ENCODE data around the gene SNCAIP. TPM values are rescaled to one million over a fixed set of nuclear protein-coding genes. Genes with fewer than 3 reads are reported as not detected.
"Not testable (repeated sequence)": the region's sequence is repeated elsewhere in the genome, so short reads cannot be mapped to it uniquely, and the experiment has no call there.

The SNCAIP gene
- total RNA-seq, 1 experiment from 2014 or later, result not detected

DNA sequence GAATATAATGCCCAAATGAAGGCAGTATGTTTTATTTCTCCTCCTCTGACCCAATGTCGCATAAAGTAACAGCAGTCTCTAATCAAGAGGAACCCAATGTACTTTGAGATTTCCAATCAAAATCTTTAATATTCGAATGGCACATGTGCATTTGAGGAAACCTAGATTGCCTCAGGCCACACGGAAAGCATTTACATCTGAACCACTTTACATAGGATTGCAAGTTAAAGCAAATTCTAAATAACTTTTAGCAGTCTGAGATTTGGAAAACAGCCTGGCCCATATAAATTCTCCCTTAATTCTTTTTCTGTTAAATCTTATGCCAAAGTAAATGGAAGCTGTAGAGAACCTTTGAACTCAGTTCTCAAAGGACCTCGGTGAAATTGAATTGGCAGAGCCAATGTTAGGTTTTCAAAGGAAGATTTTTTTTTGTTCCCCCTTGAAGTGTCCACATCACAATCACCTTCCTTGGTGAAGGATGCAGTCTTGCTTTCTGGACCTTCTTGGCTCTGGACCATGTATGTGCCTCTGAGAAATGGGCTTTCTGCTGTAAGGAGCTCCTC, 57.3 kb downstream of the SNCAIP start:
- no peak for DNase-seq
- Histone ChIP-seq H4K20me1 (ENCODE audit: insufficient read depth, low read depth, low read length) (no peaks in the 10 kb centered on the region), H3K4me1 (ENCODE audit: low read length) (no peaks in the 10 kb centered on the region), H3K36me3 (ENCODE audit: insufficient read depth, low read length) (no peaks in the 10 kb centered on the region), H2AFZ (ENCODE audit: low read length) (no peak overlapping the region), H3K79me2 (ENCODE audit: low read length) (no peaks in the 10 kb centered on the region), H3K9me3 (ENCODE audit: low read length) (no peaks in the 10 kb centered on the region), H3K4me3 (ENCODE audit: low read length) (no peak overlapping the region), H3K27me3 (ENCODE audit: low read length) (no peaks in the 10 kb centered on the region), H3K9me2 (replicated peaks; ENCODE audit: insufficient read depth, low read length) (no peaks in the 10 kb centered on the region), H3K4me2 (ENCODE audit: low read depth, low read length, poor library complexity, severe bottlenecking) (no peak overlapping the region), H3K27ac (ENCODE audit: low read length) (no peak overlapping the region), H3K9ac (ENCODE audit: low read length) (no peak overlapping the region)

- Histone ChIP-seq H3K27ac (ENCODE audit: low read length) (no peak overlapping the region), H3K9ac (ENCODE audit: low read length) (no peak overlapping the region), H3K4me1 (ENCODE audit: low read length) (no peaks in the 10 kb centered on the region), H3K79me2 (ENCODE audit: low read length) (no peaks in the 10 kb centered on the region), H4K20me1 (ENCODE audit: insufficient read depth, low read depth, low read length) (no peaks in the 10 kb centered on the region), H3K4me2 (ENCODE audit: low read depth, low read length, poor library complexity, severe bottlenecking) (no peak overlapping the region), H3K9me2 (replicated peaks; ENCODE audit: insufficient read depth, low read length) (no peaks in the 10 kb centered on the region), H3K4me3 (ENCODE audit: low read length) (no peak overlapping the region), H3K27me3 (ENCODE audit: low read length) (no peaks in the 10 kb centered on the region), H3K36me3 (ENCODE audit: insufficient read depth, low read length) (no peaks in the 10 kb centered on the region), H2AFZ (ENCODE audit: low read length) (no peak overlapping the region), H3K9me3 (ENCODE audit: low read length) (no peaks in the 10 kb centered on the region)
- no peak for DNase-seq
Measured at GRCh38 chr5:122371511-122372151, 59.6 kb downstream of the SNCAIP start.

GRCh38 chr5:122374110-122374509, 62.1 kb downstream of the SNCAIP start:
- Histone ChIP-seq H3K4me1 (ENCODE audit: low read length) (no peaks in the 10 kb centered on the region), H3K27ac (ENCODE audit: low read length) (no peak overlapping the region), H3K4me3 (ENCODE audit: low read length) (no peak overlapping the region), H3K9me3 (ENCODE audit: low read length) (no peaks in the 10 kb centered on the region), H3K4me2 (ENCODE audit: low read depth, low read length, poor library complexity, severe bottlenecking) (no peak overlapping the region), H3K9ac (ENCODE audit: low read length) (no peak overlapping the region), H3K36me3 (ENCODE audit: insufficient read depth, low read length) (no peaks in the 10 kb centered on the region), H3K27me3 (ENCODE audit: low read length) (no peaks in the 10 kb centered on the region), H4K20me1 (ENCODE audit: insufficient read depth, low read depth, low read length) (no peaks in the 10 kb centered on the region), H2AFZ (ENCODE audit: low read length) (no peak overlapping the region), H3K79me2 (ENCODE audit: low read length) (no peaks in the 10 kb centered on the region), H3K9me2 (replicated peaks; ENCODE audit: insufficient read depth, low read length) (no peaks in the 10 kb centered on the region)
- no peak for DNase-seq

DNA sequence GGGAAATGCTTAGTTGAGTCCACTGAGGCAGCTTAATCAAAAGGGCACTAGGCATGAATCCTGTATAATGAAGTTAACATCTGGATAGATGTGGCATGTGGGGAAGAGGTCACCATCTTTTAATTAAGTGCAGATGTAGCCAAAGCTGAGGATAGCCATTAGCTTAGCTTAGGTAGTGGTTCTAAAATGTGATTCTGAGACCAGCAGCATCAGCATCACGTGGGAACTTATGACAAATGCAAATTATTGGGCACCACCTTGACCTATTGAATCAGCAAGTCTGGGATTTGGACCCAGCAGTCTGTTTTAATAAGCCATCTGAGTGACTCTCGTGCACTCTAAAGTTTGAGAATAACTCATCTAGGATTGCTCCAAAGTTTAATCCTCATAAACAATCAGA, 63.8 kb downstream of the SNCAIP start:
- no peak for DNase-seq
- H3K27me3 ChIP-seq (ENCODE audit: low read length), result no peaks in the 10 kb centered on the region
- H3K36me3 ChIP-seq (ENCODE audit: insufficient read depth, low read length), result no peaks in the 10 kb centered on the region
- no peak overlapping the region for H3K27ac ChIP-seq (ENCODE audit: low read length)
- H3K9me3 ChIP-seq (ENCODE audit: low read length), result no peaks in the 10 kb centered on the region
- no peaks in the 10 kb centered on the region for H3K79me2 ChIP-seq (ENCODE audit: low read length)
- H3K9ac ChIP-seq (ENCODE audit: low read length), result no peak overlapping the region
- no peaks in the 10 kb centered on the region for H3K4me1 ChIP-seq (ENCODE audit: low read length)
- no peaks in the 10 kb centered on the region for H3K9me2 ChIP-seq (replicated peaks; ENCODE audit: insufficient read depth, low read length)
- no peak overlapping the region for H2AFZ ChIP-seq (ENCODE audit: low read length)
- H3K4me2 ChIP-seq (ENCODE audit: low read depth, low read length, poor library complexity, severe bottlenecking), result no peak overlapping the region
- no peaks in the 10 kb centered on the region for H4K20me1 ChIP-seq (ENCODE audit: insufficient read depth, low read depth, low read length)
- no peak overlapping the region for H3K4me3 ChIP-seq (ENCODE audit: low read length)

DNA sequence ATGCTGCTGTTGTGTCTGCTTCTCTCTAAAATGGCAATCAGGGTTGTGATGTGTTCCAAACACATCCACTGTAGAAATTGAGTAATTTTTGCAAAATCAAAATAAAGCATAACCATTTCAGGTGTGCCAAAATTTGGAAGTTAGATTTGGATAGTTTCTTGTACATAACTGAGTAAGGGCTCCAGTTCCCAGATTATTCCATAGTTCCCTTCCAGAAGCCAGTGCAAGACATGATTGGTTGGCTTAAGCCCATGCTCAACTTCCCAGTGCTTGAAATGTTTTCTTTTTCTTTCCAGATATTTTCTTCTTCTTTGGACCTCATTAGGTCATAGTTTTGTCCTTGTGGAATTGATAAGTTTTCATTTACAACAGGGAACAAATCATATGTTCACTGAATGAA, 64.2 kb downstream of the SNCAIP start:
- Histone ChIP-seq H3K9ac (ENCODE audit: low read length) (no peak overlapping the region), H3K4me2 (ENCODE audit: low read depth, low read length, poor library complexity, severe bottlenecking) (no peak overlapping the region), H3K36me3 (ENCODE audit: insufficient read depth, low read length) (no peaks in the 10 kb centered on the region), H3K4me1 (ENCODE audit: low read length) (no peaks in the 10 kb centered on the region), H4K20me1 (ENCODE audit: insufficient read depth, low read depth, low read length) (no peaks in the 10 kb centered on the region), H3K27ac (ENCODE audit: low read length) (no peak overlapping the region), H3K9me2 (replicated peaks; ENCODE audit: insufficient read depth, low read length) (no peaks in the 10 kb centered on the region), H3K79me2 (ENCODE audit: low read length) (no peaks in the 10 kb centered on the region), H2AFZ (ENCODE audit: low read length) (no peak overlapping the region), H3K9me3 (ENCODE audit: low read length) (no peaks in the 10 kb centered on the region), H3K4me3 (ENCODE audit: low read length) (no peak overlapping the region), H3K27me3 (ENCODE audit: low read length) (no peaks in the 10 kb centered on the region)
- DNase-seq, result no peak

- DNase-seq, result no peak
- Histone ChIP-seq H3K4me1 (ENCODE audit: low read length) (no peaks in the 10 kb centered on the region), H3K79me2 (ENCODE audit: low read length) (no peaks in the 10 kb centered on the region), H3K4me2 (ENCODE audit: low read depth, low read length, poor library complexity, severe bottlenecking) (no peak overlapping the region), H4K20me1 (ENCODE audit: insufficient read depth, low read depth, low read length) (no peaks in the 10 kb centered on the region), H3K36me3 (ENCODE audit: insufficient read depth, low read length) (no peaks in the 10 kb centered on the region), H3K9me2 (replicated peaks; ENCODE audit: insufficient read depth, low read length) (no peaks in the 10 kb centered on the region), H3K9me3 (ENCODE audit: low read length) (no peaks in the 10 kb centered on the region), H3K9ac (ENCODE audit: low read length) (no peak overlapping the region), H3K27me3 (ENCODE audit: low read length) (no peaks in the 10 kb centered on the region), H3K27ac (ENCODE audit: low read length) (no peak overlapping the region), H3K4me3 (ENCODE audit: low read length) (no peak overlapping the region), H2AFZ (ENCODE audit: low read length) (no peak overlapping the region)
Measured at GRCh38 chr5:122377026-122377425, 65.0 kb downstream of the SNCAIP start.

- H3K27ac ChIP-seq (ENCODE audit: low read length); H3K9me2 ChIP-seq (replicated peaks; ENCODE audit: insufficient read depth, low read length); H3K4me1 ChIP-seq (ENCODE audit: low read length); H3K4me2 ChIP-seq (ENCODE audit: low read depth, low read length, poor library complexity, severe bottlenecking); H3K36me3 ChIP-seq (ENCODE audit: insufficient read depth, low read length); H3K9me3 ChIP-seq (ENCODE audit: low read length); H2AFZ ChIP-seq (ENCODE audit: low read length); H3K9ac ChIP-seq (ENCODE audit: low read length); H4K20me1 ChIP-seq (ENCODE audit: insufficient read depth, low read depth, low read length); H3K27me3 ChIP-seq (ENCODE audit: low read length); DNase-seq; H3K4me3 ChIP-seq (ENCODE audit: low read length); H3K79me2 ChIP-seq (ENCODE audit: low read length): not testable (repeated sequence)
Measured at GRCh38 chr5:122382938-122383337, 70.9 kb downstream of the SNCAIP start.

GRCh38 chr5:122384739-122385235, 72.8 kb downstream of the SNCAIP start:
- Histone ChIP-seq H3K9ac (ENCODE audit: low read length) (no peak overlapping the region), H3K79me2 (ENCODE audit: low read length) (no peaks in the 10 kb centered on the region), H2AFZ (ENCODE audit: low read length) (no peak overlapping the region), H4K20me1 (ENCODE audit: insufficient read depth, low read depth, low read length) (no peaks in the 10 kb centered on the region), H3K4me3 (ENCODE audit: low read length) (no peak overlapping the region), H3K36me3 (ENCODE audit: insufficient read depth, low read length) (no peaks in the 10 kb centered on the region), H3K4me1 (ENCODE audit: low read length) (no peaks in the 10 kb centered on the region), H3K27ac (ENCODE audit: low read length) (no peak overlapping the region), H3K9me3 (ENCODE audit: low read length) (no peaks in the 10 kb centered on the region), H3K27me3 (ENCODE audit: low read length) (no peaks in the 10 kb centered on the region), H3K4me2 (ENCODE audit: low read depth, low read length, poor library complexity, severe bottlenecking) (no peak overlapping the region), H3K9me2 (replicated peaks; ENCODE audit: insufficient read depth, low read length) (no peaks in the 10 kb centered on the region)
- DNase-seq, result no peak

All from Karpas-422 (cell line).